H9 (cell line): ENCODE results near the gene ADRM1. TPM values are rescaled to one million over a fixed set of nuclear protein-coding genes. Genes with fewer than 3 reads are reported as not detected.

Experiments
- DNase-seq: peaks from one replicate; pipeline ENCODE4 v3.0.0-alpha.2; 2017
- H2AFZ ChIP-seq: one replicate; pipeline ENCODE4 v1.6.1; 2013; ENCODE audit warnings: mild to moderate bottlenecking, low read length, control low read depth, moderate library complexity
- H2AK5ac ChIP-seq: 2 replicates; pipeline ENCODE4 v1.6.1; 2013; ENCODE audit warnings: low read length, control low read depth, mixed read lengths; ENCODE audit not compliant: insufficient read length
- H2BK120ac ChIP-seq: one replicate; pipeline ENCODE4 v1.6.1; 2013; ENCODE audit warnings: low read depth, mild to moderate bottlenecking, low read length, control low read depth, inconsistent platforms; ENCODE audit not compliant: poor library complexity, severe bottlenecking
- H2BK12ac ChIP-seq: 2 replicates; pipeline ENCODE4 v1.6.1; 2013; ENCODE audit warnings: low read length, control low read depth, mixed read lengths, low read depth; ENCODE audit not compliant: insufficient read length
- H2BK15ac ChIP-seq: 2 replicates; pipeline ENCODE4 v1.6.1; 2013; ENCODE audit warnings: low read depth, low read length, control low read depth
- H2BK20ac ChIP-seq: one replicate; pipeline ENCODE4 v1.6.1; 2013; ENCODE audit warnings: low read depth, mild to moderate bottlenecking, low read length, control low read depth, inconsistent platforms; ENCODE audit not compliant: poor library complexity, severe bottlenecking
- H2BK5ac ChIP-seq: 2 replicates; pipeline ENCODE4 v1.6.1; 2013; ENCODE audit warnings: low read length, control low read depth, mixed read lengths; ENCODE audit not compliant: insufficient read length
- H3K14ac ChIP-seq: 2 replicates; pipeline ENCODE4 v1.6.1; 2013; ENCODE audit warnings: low read length, control low read depth; ENCODE audit not compliant: insufficient read depth
- H3K18ac ChIP-seq: 2 replicates; pipeline ENCODE4 v1.6.1; 2013; ENCODE audit warnings: low read depth, mild to moderate bottlenecking, mixed read lengths, low read length, control low read depth; ENCODE audit not compliant: insufficient read length
- H3K23ac ChIP-seq: 2 replicates; pipeline ENCODE4 v1.6.1; 2013; ENCODE audit warnings: low read length, control low read depth, mixed read lengths, low read depth; ENCODE audit not compliant: insufficient read length
- H3K23me2 ChIP-seq: 2 replicates; pipeline ENCODE4 v1.6.1; 2013; ENCODE audit warnings: low read depth, mild to moderate bottlenecking, mixed read lengths, low read length, control low read depth; ENCODE audit not compliant: insufficient read length, poor library complexity, severe bottlenecking
- H3K27ac ChIP-seq: 2 replicates; pipeline ENCODE4 v1.5.1; 2013; ENCODE audit warnings: low read length, control low read depth, mixed read lengths, low read depth; ENCODE audit not compliant: insufficient read length
- H3K27me3 ChIP-seq: 2 replicates; pipeline ENCODE4 v1.6.1; 2013; ENCODE audit warnings: low read length, control low read depth, inconsistent platforms; ENCODE audit not compliant: insufficient read depth
- H3K4ac ChIP-seq: 2 replicates; pipeline ENCODE4 v1.6.1; 2013; ENCODE audit warnings: low read depth, mild to moderate bottlenecking, control low read depth, inconsistent platforms, low read length, moderate library complexity
- H3K4me1 ChIP-seq: 2 replicates; pipeline ENCODE4 v1.6.1; 2013; ENCODE audit warnings: low read length, control low read depth, inconsistent platforms; ENCODE audit not compliant: insufficient read depth
- H3K4me2 ChIP-seq: 2 replicates; pipeline ENCODE4 v1.6.1; 2013; ENCODE audit warnings: low read length, control low read depth, mixed read lengths; ENCODE audit not compliant: insufficient read length, insufficient read depth
- H3K56ac ChIP-seq: 2 replicates; pipeline ENCODE4 v1.6.1; 2013; ENCODE audit warnings: low read depth, mild to moderate bottlenecking, mixed read lengths, low read length, control low read depth; ENCODE audit not compliant: insufficient read length
- H3K79me1 ChIP-seq: 2 replicates; pipeline ENCODE4 v1.6.1; 2013; ENCODE audit warnings: low read depth, mild to moderate bottlenecking, moderate library complexity, low read length, control low read depth, inconsistent platforms; ENCODE audit not compliant: insufficient read depth, poor library complexity, severe bottlenecking
- H3K79me2 ChIP-seq: 2 replicates; pipeline ENCODE4 v1.6.1; 2013; ENCODE audit warnings: low read length, control low read depth, inconsistent platforms; ENCODE audit not compliant: insufficient read depth
- H3K9ac ChIP-seq: 2 replicates; pipeline ENCODE4 v1.6.1; 2013; ENCODE audit warnings: low read length, control low read depth, mixed read lengths; ENCODE audit not compliant: insufficient read length; ENCODE audit errors: extremely low read depth
- H3K9me3 ChIP-seq: one replicate; pipeline ENCODE4 v1.6.1; 2013; ENCODE audit warnings: low read depth, low read length, inconsistent platforms; ENCODE audit not compliant: control insufficient read depth
- H3T11ph ChIP-seq: one replicate; pipeline ENCODE4 v1.6.1; 2013; ENCODE audit warnings: mild to moderate bottlenecking, low read length, control low read depth, inconsistent platforms
- H4K20me1 ChIP-seq: one replicate; pipeline ENCODE4 v1.6.1; 2013; ENCODE audit not compliant: control insufficient read depth, insufficient read length, insufficient read depth
- H4K5ac ChIP-seq: 2 replicates; pipeline ENCODE4 v1.6.1; 2013; ENCODE audit warnings: low read depth, mild to moderate bottlenecking, mixed read lengths, low read length, control low read depth; ENCODE audit not compliant: insufficient read length
- H4K8ac ChIP-seq: replicated peaks from 2 replicates; pipeline ENCODE4 v1.6.1; 2013; ENCODE audit warnings: low read length, control low read depth, mixed read lengths, low read depth; ENCODE audit not compliant: insufficient read length
- H4K91ac ChIP-seq: 2 replicates; pipeline ENCODE4 v1.6.1; 2013; ENCODE audit warnings: low read depth, mild to moderate bottlenecking, moderate library complexity, mixed read lengths, low read length, control low read depth; ENCODE audit not compliant: insufficient read length
- H3K27ac Mint-ChIP-seq, 3 experiments: 2 replicates in 2 of 3; 3 replicates in 1 of 3; pipeline ENCODE4 v1.8.0; 2020 to 2021; ENCODE audit warnings: mixed read lengths in 3 of 3, mild to moderate bottlenecking in 1 of 3, moderate library complexity in 1 of 3
- H3K27me3 Mint-ChIP-seq: 2 replicates; pipeline ENCODE4 v1.8.0; 2021; ENCODE audit warnings: low read depth, mild to moderate bottlenecking, moderate library complexity, mixed read lengths
- H3K36me3 Mint-ChIP-seq, 3 experiments: 2 replicates in 2 of 3; 3 replicates in 1 of 3; pipeline ENCODE4 v1.8.0; 2020 to 2021; ENCODE audit warnings: low read depth in 3 of 3, mixed read lengths in 3 of 3; ENCODE audit not compliant: insufficient read depth in 1 of 3
- H3K4me1 Mint-ChIP-seq, 2 experiments: 2 replicates each; pipeline ENCODE4 v1.8.0; 2020; ENCODE audit warnings: mixed read lengths in 2 of 2
- H3K4me3 Mint-ChIP-seq, 2 experiments: 2 replicates in 1 of 2; 3 replicates in 1 of 2; pipeline ENCODE4 v1.8.0; 2020 to 2021; ENCODE audit warnings: mild to moderate bottlenecking in 2 of 2, mixed read lengths in 2 of 2, moderate library complexity in 1 of 2
- H3K9me3 Mint-ChIP-seq, 2 experiments: 2 replicates in 1 of 2; 3 replicates in 1 of 2; pipeline ENCODE4 v1.8.0; 2020; ENCODE audit warnings: mild to moderate bottlenecking in 2 of 2, mixed read lengths in 2 of 2, moderate library complexity in 1 of 2
- WGBS: extraction: QIAGEN DNeasy Blood & Tissue Kit; methylation state at CpG from one replicate; pipeline ENCODE4 v1.1.7; 2013; ENCODE audit warnings: missing lambda C conversion rate, low lambda C conversion rate, mixed read lengths; ENCODE audit not compliant: insufficient read length; ENCODE audit errors: extremely low coverage; 5-methylcytosine and 5-hydroxymethylcytosine counted together
- total RNA-seq: library from RNA; stranded (reverse); gene quantifications from 2 replicates; pipeline ENCODE4 v1.2.1, GENCODE V29; 2021
- TF ChIP-seq, protein P1 (sequence below): fragments of 200-600 bp; sonication (generic); conservative IDR thresholded peaks from 3 replicates; pipeline ENCODE4 v1.8.0; 2021; ENCODE audit warnings: antibody characterized with exemption, mild to moderate bottlenecking

ADRM1 gene
- total RNA-seq, 1 experiment from 2014 or later = 153 TPM

DNA sequence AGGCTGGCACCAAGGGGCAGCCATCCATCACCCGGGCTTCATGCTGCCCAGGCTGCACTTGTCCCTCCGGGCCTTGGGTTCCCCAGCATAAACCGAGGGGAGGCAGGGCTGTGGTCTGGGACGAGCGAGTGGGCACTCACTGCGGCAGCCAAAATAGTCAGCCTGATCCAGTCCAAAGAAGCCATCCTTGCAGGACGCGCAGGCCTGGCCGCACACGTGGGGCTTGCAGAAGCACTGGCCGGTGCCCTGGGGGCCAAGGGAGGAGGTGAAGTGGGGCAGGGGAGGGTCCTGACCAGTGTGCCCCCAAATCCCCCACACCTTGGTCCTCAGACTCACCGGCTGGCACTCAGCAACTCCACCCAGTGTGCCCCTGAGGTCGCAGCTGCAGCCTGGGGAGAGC, 32.1 kb downstream of the ADRM1 start:
- no peaks in the 10 kb centered on the region for H3K9me3 ChIP-seq
- no peak overlapping the region for H3K23ac ChIP-seq
- no peaks in the 10 kb centered on the region for H3K4me1 ChIP-seq
- no peak for DNase-seq
- H4K91ac ChIP-seq = no peak overlapping the region
- Mint-ChIP-seq H3K4me1 (no peaks in the 10 kb centered on the region), H3K27ac (no peak overlapping the region), H3K4me3 (no peak overlapping the region), H3K9me3 (no peaks in the 10 kb centered on the region), H3K27me3 (no peaks in the 10 kb centered on the region), H3K36me3 (peaks cover 13 to 58% (median 52%) of the 10 kb centered on the region in 3 experiments; a peak in 6 of 7 replicates)
- H3K56ac ChIP-seq = no peak overlapping the region
- no CpG with 5 or more reads among the region's 13 CpGs for WGBS
- no peak overlapping the region for H3K27ac ChIP-seq
- no peak overlapping the region for H3K14ac ChIP-seq
- H4K5ac ChIP-seq = no peak overlapping the region
- no peaks in the 10 kb centered on the region for H3K23me2 ChIP-seq
- no peak overlapping the region for H2AFZ ChIP-seq
- H3K79me2 ChIP-seq = no peaks in the 10 kb centered on the region
- H4K20me1 ChIP-seq = peaks cover 3% of the 10 kb centered on the region
- H2BK20ac ChIP-seq = no peak overlapping the region
- no peak overlapping the region for H3K18ac ChIP-seq
- TF ChIP-seq, protein P1, sequence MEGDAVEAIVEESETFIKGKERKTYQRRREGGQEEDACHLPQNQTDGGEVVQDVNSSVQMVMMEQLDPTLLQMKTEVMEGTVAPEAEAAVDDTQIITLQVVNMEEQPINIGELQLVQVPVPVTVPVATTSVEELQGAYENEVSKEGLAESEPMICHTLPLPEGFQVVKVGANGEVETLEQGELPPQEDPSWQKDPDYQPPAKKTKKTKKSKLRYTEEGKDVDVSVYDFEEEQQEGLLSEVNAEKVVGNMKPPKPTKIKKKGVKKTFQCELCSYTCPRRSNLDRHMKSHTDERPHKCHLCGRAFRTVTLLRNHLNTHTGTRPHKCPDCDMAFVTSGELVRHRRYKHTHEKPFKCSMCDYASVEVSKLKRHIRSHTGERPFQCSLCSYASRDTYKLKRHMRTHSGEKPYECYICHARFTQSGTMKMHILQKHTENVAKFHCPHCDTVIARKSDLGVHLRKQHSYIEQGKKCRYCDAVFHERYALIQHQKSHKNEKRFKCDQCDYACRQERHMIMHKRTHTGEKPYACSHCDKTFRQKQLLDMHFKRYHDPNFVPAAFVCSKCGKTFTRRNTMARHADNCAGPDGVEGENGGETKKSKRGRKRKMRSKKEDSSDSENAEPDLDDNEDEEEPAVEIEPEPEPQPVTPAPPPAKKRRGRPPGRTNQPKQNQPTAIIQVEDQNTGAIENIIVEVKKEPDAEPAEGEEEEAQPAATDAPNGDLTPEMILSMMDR = no peak
- H3K4ac ChIP-seq = no peak overlapping the region
- H2BK5ac ChIP-seq = no peak overlapping the region
- H3K4me2 ChIP-seq = no peak overlapping the region
- H4K8ac ChIP-seq = no peak overlapping the region
- H3K79me1 ChIP-seq = no peaks in the 10 kb centered on the region
- no peak overlapping the region for H3K9ac ChIP-seq
- no peak overlapping the region for H2AK5ac ChIP-seq
- H2BK15ac ChIP-seq = no peak overlapping the region
- H2BK12ac ChIP-seq = no peak overlapping the region
- no peaks in the 10 kb centered on the region for H3K27me3 ChIP-seq
- no peak overlapping the region for H2BK120ac ChIP-seq
- no peak overlapping the region for H3T11ph ChIP-seq
